Measurements from ENCODE around the gene ABCC10.
"Not testable (repeated sequence)": the region's sequence is repeated elsewhere in the genome, so short reads cannot be mapped to it uniquely, and the experiment has no call there.

Gene ABCC10, protein sequence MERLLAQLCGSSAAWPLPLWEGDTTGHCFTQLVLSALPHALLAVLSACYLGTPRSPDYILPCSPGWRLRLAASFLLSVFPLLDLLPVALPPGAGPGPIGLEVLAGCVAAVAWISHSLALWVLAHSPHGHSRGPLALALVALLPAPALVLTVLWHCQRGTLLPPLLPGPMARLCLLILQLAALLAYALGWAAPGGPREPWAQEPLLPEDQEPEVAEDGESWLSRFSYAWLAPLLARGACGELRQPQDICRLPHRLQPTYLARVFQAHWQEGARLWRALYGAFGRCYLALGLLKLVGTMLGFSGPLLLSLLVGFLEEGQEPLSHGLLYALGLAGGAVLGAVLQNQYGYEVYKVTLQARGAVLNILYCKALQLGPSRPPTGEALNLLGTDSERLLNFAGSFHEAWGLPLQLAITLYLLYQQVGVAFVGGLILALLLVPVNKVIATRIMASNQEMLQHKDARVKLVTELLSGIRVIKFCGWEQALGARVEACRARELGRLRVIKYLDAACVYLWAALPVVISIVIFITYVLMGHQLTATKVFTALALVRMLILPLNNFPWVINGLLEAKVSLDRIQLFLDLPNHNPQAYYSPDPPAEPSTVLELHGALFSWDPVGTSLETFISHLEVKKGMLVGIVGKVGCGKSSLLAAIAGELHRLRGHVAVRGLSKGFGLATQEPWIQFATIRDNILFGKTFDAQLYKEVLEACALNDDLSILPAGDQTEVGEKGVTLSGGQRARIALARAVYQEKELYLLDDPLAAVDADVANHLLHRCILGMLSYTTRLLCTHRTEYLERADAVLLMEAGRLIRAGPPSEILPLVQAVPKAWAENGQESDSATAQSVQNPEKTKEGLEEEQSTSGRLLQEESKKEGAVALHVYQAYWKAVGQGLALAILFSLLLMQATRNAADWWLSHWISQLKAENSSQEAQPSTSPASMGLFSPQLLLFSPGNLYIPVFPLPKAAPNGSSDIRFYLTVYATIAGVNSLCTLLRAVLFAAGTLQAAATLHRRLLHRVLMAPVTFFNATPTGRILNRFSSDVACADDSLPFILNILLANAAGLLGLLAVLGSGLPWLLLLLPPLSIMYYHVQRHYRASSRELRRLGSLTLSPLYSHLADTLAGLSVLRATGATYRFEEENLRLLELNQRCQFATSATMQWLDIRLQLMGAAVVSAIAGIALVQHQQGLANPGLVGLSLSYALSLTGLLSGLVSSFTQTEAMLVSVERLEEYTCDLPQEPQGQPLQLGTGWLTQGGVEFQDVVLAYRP (N-terminal part only)

GRCh38 chr6:43427406-43428111 is at the start of gene ABCC10:
TSS of gene ABCC10 (plus strand) at chr6:43427541. CDS start at chr6:43427979, 438 bp downstream.
- DNase-seq (ENCODE audit: low read depth in 2 of 2) = peak; percentile 91 to 93

GRCh38 chr6:43377710-43378229 is 49.6 kb upstream of the ABCC10 start:
- no peak for DNase-seq (ENCODE audit: low read depth in 2 of 2)

GRCh38 chr6:43378631-43379030 is 48.7 kb upstream of the ABCC10 start:
- DNase-seq (ENCODE audit: low read depth in 2 of 2) = no peak

DNA sequence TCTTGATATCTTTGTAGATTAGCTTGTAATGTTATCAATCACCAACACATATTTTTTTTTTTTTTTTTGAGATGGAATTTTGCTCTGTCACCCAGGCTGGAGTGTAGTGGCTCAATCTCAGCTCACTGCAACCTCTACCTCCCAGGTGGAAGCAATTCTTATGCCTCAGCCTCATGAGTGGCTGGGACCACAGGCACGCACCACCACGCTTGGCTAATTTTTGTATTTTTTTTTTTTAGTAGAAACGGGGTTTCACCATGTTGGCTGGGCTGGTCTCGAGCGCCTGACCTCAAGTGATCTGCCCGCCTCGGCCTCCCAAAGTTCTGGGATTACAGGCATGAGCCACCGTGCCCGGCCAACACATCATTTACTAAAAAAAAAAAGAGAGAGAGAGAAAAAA is 46.5 kb upstream of the ABCC10 start:
- not testable (repeated sequence) for DNase-seq (ENCODE audit: low read depth in 2 of 2)

GRCh38 chr6:43383021-43383667 is 44.2 kb upstream of the ABCC10 start:
- DNase-seq (ENCODE audit: low read depth in 2 of 2) = no peak

DNA sequence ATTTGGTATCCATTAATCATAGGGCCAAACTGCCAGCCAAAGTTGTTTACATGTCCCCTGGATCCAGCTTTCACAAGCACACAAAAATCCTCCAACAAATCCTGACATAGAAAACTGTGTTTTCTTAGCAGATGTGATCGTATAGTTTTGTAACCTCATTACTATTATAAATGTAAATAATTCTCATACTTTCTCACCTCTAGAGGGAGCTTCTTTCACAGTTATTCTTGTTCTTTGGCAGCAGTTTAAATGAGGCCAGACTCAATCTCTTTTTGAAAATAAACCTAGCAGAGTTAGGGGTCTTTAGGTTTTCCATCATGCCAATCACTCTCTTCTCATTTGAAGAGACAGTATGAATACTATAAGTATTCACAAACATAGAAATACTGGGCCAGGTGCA is 40.8 kb upstream of the ABCC10 start:
- no peak for DNase-seq (ENCODE audit: low read depth in 2 of 2)

- no peak for DNase-seq (ENCODE audit: low read depth in 2 of 2)
Measured at GRCh38 chr6:43389730-43390295, 37.5 kb upstream of the ABCC10 start.

DNA sequence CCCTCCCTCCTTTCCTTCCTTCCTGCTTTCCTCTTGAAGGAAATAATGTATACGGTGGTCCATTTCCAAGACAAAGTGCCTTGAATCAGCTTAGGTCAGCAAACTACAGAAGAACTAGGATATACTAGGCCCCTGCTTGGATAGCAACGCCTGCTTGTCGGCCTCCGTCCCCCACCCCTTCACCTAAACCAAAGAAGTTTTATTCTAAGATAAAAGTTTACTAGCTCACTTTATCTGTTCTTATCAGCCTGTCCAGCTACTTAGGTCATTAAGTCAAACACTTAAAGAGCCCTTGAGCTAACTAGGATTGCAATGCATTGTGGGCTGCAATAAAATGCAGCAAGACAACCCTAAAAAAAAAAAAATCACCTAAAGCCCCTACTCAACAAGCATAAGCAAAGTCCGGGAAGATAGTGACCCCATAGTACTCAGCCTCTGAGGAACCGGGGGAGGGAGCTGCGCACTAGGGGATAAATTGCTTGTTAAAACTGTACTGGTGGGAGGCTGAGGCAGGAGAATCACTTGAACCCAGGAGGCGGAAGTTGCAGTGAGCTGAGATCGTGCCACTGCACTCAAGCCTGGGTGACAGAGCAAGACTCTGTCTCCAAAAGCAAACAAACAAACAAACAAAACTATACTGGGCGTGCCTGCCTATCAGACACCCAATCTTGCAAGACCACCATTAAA is 36.4 kb upstream of the ABCC10 start:
- not testable (repeated sequence) for DNase-seq (ENCODE audit: low read depth in 2 of 2)

DNA sequence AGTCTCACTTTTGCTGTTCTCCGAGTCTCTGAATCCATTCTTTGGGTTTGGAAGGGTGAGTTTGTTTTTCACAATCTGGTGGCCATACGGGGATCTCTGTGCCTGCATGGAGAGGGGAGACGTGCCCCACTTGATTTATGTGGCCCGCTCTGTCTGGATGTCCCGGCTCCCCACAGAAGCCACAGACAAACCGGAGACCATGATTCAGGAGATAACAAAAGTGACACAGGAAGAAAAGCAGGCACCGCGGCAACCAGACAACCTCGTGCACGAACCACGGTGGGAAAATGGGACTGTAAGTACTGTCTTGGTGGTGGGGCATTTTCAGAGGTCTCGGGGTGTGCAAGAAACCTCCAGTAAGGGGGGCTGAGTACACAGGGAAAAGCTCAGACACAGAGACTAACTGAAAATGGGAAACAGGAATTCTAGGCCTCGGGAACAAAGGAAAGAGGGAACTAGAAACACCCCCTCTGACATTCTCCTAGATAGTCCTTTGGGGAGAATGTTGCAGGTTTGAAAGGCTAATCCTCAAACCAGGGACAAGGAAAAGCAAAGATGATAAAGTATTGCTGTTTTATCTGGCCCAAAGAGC is 35.8 kb upstream of the ABCC10 start:
- DNase-seq (ENCODE audit: low read depth in 2 of 2) = peak in 1 of 2 donors; percentile 21

GRCh38 chr6:43393133-43393532 is 34.2 kb upstream of the ABCC10 start:
- not testable (repeated sequence) for DNase-seq (ENCODE audit: low read depth in 2 of 2)

GRCh38 chr6:43393602-43394001 is 33.7 kb upstream of the ABCC10 start:
- no peak for DNase-seq (ENCODE audit: low read depth in 2 of 2)

DNA sequence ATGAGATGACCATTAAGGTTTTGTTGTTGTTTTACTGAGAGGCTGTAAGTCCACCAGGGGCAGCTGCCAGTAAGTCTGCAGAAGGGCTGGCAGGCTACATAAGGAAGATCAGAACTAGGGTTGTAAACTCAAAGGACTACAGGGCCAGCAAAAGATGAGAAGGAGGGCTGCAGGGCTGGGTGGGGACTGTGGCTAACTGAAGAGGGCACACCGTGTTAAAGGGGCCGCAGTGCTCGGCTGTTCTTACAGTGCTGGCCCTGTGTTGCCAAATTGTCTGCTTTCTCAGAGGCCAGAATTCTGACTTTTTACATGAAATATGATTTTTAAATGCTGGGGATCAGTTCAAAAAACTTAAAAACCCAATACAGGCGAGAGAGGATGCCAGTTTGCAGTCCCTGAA is 32.4 kb upstream of the ABCC10 start:
- no peak for DNase-seq (ENCODE audit: low read depth in 2 of 2)

GRCh38 chr6:43395776-43396175 is 31.6 kb upstream of the ABCC10 start:
- DNase-seq (ENCODE audit: low read depth in 2 of 2) = no peak

DNA sequence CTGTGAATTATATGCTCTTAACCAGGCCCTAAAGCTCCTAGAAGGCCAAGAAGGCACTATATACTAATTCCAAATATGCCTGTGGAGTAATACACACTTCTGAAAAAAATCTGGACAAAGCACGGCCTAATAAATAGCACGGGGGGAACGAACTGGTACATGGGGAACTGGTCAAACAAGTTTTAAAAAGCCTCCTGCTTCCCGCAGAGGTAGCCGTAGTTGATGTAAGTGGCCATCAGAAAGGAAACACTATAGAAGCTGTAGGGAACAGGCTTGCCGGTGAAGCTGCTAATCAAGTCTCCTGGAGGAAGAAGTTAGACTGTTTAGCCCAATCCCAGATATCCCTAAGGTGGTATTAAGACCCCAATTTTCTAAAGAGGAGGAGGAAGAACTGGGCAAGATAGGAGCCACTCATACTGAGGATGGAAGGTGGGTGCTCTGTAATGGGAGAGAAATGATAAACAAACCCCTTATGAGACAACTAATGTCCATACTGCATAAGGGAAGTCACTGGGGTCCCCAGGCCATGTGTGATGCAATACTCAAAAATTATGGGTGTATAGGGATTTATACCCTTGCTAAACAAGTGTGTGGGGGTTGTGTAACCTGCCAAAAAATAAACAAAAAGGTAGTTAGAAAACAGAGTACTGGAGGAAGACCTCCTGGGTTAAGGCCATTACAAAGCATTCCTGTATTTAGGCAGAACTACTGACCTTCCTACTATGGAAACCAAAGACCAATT is 30.8 kb upstream of the ABCC10 start:
- no peak for DNase-seq (ENCODE audit: low read depth in 2 of 2)

DNA sequence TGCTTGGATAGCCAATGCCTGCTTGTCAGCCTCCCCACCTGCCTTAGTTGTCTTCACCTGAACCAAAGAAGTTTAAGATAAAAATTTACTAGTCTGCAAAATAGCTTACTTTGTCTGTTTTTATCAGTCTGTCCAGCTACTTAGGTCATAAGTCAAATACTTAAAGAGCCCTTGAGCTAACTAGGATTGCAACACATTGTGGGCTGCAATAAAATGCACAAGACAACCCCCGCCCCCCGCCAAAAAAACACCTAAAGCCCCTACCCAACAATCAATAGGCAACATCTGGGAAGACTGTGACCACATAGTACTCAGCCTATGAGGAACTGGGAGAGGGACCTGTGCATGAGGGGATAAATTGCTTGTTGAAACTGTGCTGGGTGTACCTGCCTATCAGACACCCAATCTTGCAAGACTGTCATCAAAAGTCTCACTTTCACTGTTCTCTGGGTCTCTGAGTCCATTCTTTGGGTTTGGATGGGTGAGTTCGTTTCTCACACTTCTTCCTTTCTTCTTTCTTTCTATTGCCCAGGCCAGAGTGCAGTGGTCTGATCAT is 27.3 kb upstream of the ABCC10 start:
- DNase-seq (ENCODE audit: low read depth in 2 of 2) = no peak

DNA sequence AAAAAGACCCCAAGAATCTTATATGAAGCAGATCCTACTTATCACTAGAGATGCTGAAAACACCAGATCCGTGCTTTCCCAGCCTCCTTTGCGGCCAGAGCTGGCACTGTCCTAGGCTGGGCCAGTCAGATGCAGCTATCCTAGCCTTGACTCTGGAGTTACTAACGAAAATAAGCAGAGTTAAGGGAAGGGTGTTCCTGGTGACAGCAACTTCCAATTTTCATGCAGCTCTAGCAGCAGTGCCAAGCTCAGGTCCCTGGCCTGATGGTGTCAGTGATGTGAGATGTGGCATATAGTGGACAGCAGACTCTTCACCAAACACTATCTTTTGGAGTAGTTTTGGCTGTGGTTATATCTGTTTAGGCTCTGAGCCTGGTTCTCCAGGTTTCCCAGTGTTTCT is 25.6 kb upstream of the ABCC10 start:
- DNase-seq (ENCODE audit: low read depth in 2 of 2) = no peak

- DNase-seq (ENCODE audit: low read depth in 2 of 2) = no peak
Measured at GRCh38 chr6:43402820-43403219, 24.5 kb upstream of the ABCC10 start.

- no peak for DNase-seq (ENCODE audit: low read depth in 2 of 2)
Measured at GRCh38 chr6:43405354-43405753, 22.0 kb upstream of the ABCC10 start.
